Measurements from ENCODE around the gene DNLZ. TPM values are rescaled to one million over a fixed set of nuclear protein-coding genes. Genes with fewer than 3 reads are reported as not detected.
A peak's percentile ranks its signal among the peaks of the same experiment; 100 is the strongest.

The DNLZ gene
- total and polyA plus RNA-seq, 9 of the 15 experiments (the other 6 are each of a cell fraction or from before 2014, with no cell fraction given), result 0.17 to 44.6 (median 3.4) TPM

- TF ChIP-seq REST (IDR thresholded peaks at IDR 0.05; ENCODE audit: borderline replicate concordance) (no peak), REST (CRISPR knock-in tag; IDR thresholded peaks at IDR 0.05; ENCODE audit: low read depth) (no peak), FOXO4 (CRISPR knock-in tag; IDR thresholded peaks at IDR 0.05) (no peak), ARHGAP35 (IDR thresholded peaks at IDR 0.05; ENCODE audit: partially characterized antibody) (peak; percentile 54), ZFP30 (CRISPR knock-in tag; IDR thresholded peaks at IDR 0.05; ENCODE audit: borderline replicate concordance) (no peak), BACH1 (tag; IDR thresholded peaks at IDR 0.05) (no peak), DPF2 (IDR thresholded peaks at IDR 0.05) (0 out of 2 replicates have a peak, but pooled peaks have one; percentile 11), ZNF140 (CRISPR knock-in tag; IDR thresholded peaks at IDR 0.05) (no peak), ARID2 (IDR thresholded peaks at IDR 0.05) (no peak; the same call in 1 of the 2 replicates), TRIM24 (IDR thresholded peaks at IDR 0.05) (peak in 1 of 2 experiments; percentile 60; a peak in 1 of 4 replicates), FOXJ2 (tag; IDR thresholded peaks at IDR 0.05) (no peak), SMAD3 (CRISPR knock-in tag; conservative IDR thresholded peaks at IDR 0.05) (no peak), THRAP3 (IDR thresholded peaks at IDR 0.05; ENCODE audit: borderline replicate concordance) (peak; percentile 76; the same call in 1 of the 2 replicates), BRF1 (IDR thresholded peaks at IDR 0.05; ENCODE audit: borderline replicate concordance, extremely low read depth, insufficient read length) (no peak)
- TF ChIP-seq, protein P1, sequence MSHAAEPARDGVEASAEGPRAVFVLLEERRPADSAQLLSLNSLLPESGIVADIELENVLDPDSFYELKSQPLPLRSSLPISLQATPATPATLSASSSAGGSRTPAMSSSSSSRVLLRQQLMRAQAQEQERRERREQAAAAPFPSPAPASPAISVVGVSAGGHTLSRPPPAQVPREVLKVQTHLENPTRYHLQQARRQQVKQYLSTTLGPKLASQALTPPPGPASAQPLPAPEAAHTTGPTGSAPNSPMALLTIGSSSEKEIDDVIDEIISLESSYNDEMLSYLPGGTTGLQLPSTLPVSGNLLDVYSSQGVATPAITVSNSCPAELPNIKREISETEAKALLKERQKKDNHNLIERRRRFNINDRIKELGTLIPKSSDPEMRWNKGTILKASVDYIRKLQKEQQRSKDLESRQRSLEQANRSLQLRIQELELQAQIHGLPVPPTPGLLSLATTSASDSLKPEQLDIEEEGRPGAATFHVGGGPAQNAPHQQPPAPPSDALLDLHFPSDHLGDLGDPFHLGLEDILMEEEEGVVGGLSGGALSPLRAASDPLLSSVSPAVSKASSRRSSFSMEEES (CRISPR knock-in tag; IDR thresholded peaks at IDR 0.05), result no peak
- TF ChIP-seq, protein P2, sequence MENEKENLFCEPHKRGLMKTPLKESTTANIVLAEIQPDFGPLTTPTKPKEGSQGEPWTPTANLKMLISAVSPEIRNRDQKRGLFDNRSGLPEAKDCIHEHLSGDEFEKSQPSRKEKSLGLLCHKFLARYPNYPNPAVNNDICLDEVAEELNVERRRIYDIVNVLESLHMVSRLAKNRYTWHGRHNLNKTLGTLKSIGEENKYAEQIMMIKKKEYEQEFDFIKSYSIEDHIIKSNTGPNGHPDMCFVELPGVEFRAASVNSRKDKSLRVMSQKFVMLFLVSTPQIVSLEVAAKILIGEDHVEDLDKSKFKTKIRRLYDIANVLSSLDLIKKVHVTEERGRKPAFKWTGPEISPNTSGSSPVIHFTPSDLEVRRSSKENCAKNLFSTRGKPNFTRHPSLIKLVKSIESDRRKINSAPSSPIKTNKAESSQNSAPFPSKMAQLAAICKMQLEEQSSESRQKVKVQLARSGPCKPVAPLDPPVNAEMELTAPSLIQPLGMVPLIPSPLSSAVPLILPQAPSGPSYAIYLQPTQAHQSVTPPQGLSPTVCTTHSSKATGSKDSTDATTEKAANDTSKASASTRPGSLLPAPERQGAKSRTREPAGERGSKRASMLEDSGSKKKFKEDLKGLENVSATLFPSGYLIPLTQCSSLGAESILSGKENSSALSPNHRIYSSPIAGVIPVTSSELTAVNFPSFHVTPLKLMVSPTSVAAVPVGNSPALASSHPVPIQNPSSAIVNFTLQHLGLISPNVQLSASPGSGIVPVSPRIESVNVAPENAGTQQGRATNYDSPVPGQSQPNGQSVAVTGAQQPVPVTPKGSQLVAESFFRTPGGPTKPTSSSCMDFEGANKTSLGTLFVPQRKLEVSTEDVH (IDR thresholded peaks at IDR 0.05; ENCODE audit: low read depth, partially characterized antibody), result no peak
Observed at GRCh38 chr9:136309806-136310220, 53.7 kb downstream of the DNLZ start (continued).

Data from K562 (cell line).